Activated naive CD4-positive, alpha-beta T cell treated with anti-CD3 and anti-CD28 coated beads for 36 hours (primary cell): Measurements from ENCODE around the gene DBP. TPM values are rescaled to one million over a fixed set of nuclear protein-coding genes. Genes with fewer than 3 reads are reported as not detected.
"Not testable (repeated sequence)": the region's sequence is repeated elsewhere in the genome, so short reads cannot be mapped to it uniquely, and the experiment has no call there.

Experiments
- CTCF ChIA-PET: fragments of 350-600 bp; sonication (Branson Sonifier 250); formaldehyde crosslinking; loops from one replicate; lab custom pipeline; 2021; ENCODE audit warnings: antibody characterized with exemption; lab: Charles Lee
- DNase-seq: peaks from one replicate; pipeline ENCODE4 v3.0.0-alpha.2; 2020
- H3K27ac Mint-ChIP-seq: one replicate; pipeline ENCODE4 v1.8.0; 2021; ENCODE audit warnings: mild to moderate bottlenecking, mixed read lengths
- H3K27me3 Mint-ChIP-seq: one replicate; pipeline ENCODE4 v1.8.0; 2021; ENCODE audit warnings: low read depth, mixed read lengths
- H3K36me3 Mint-ChIP-seq: one replicate; pipeline ENCODE4 v1.8.0; 2021; ENCODE audit warnings: low read depth, mixed read lengths
- H3K4me1 Mint-ChIP-seq: one replicate; pipeline ENCODE4 v1.8.0; 2021; ENCODE audit warnings: low read depth, mixed read lengths
- H3K4me3 Mint-ChIP-seq: one replicate; pipeline ENCODE4 v1.8.0; 2021; ENCODE audit warnings: mild to moderate bottlenecking, moderate library complexity, mixed read lengths
- H3K9me3 Mint-ChIP-seq: one replicate; pipeline ENCODE4 v1.8.0; 2021; ENCODE audit warnings: mixed read lengths
- intact Hi-C: fragments of 100-400 bp; cut with micrococcal nuclease; formaldehyde crosslinking; loops from one replicate; pipeline ENCODE4 v1.15.1; 2023
- total RNA-seq, 2 experiments: library from RNA; stranded (reverse); gene quantifications; one replicate each; pipeline ENCODE4 v1.2.3, GENCODE V29; 2021

The DBP gene
- total RNA-seq, 2 experiments from 2014 or later, result 7.8 to 9.7 TPM

- intact Hi-C loops, result no loop called here
- Mint-ChIP-seq H3K27ac (no peak overlapping the region), H3K9me3 (no peaks in the 10 kb centered on the region), H3K27me3 (no peaks in the 10 kb centered on the region), H3K4me3 (no peak overlapping the region), H3K36me3 (no peaks in the 10 kb centered on the region), H3K4me1 (peaks cover 8% of the 10 kb centered on the region)
- no peak for DNase-seq
- CTCF ChIA-PET, result no interaction called here
These were observed 26.5 kb upstream of the DBP start for GRCh38 chr19:48663667-48664066.

DNA sequence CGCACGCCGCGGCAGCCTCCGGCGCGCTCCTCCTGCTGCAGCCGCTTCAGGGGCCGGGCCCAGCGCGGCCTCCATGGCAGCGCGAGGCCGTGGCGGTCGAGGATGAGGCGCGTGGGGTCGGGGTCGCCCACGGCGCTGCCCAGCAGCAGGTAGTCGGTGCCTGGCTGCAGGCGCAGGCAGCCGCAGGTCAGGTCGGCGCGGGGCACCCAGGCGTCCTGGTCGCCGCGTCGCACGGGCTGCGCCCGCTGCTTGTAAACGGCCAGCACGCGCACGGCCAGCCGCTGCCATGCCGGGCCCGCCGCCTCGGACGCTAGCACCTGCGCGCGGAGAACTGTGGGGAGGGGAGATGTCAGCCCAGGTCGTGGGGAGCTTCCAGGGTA, 24.5 kb upstream of the DBP start:
- CTCF ChIA-PET, result interaction anchor here (1.4 kb wide), 1 partner anchor 13 kb away, joined by 3 read pairs; no protein-coding TSS in a partner anchor

GRCh38 chr19:48660852-48661710, 23.9 kb upstream of the DBP start:
- peaks cover 8% of the 10 kb centered on the region for H3K4me1 Mint-ChIP-seq
- intact Hi-C loops, result no loop called here
- H3K36me3 Mint-ChIP-seq, result no peaks in the 10 kb centered on the region
- peak; percentile 87 for DNase-seq
- peak overlapping the region; percentile 38 for H3K4me3 Mint-ChIP-seq
- H3K27ac Mint-ChIP-seq, result peak overlapping the region; percentile 86
- H3K27me3 Mint-ChIP-seq, result no peaks in the 10 kb centered on the region
- CTCF ChIA-PET, result no interaction called here
- no peaks in the 10 kb centered on the region for H3K9me3 Mint-ChIP-seq

More for the DNA sequence above, 24.5 kb upstream of the DBP start:
- no peak overlapping the region for H3K4me3 Mint-ChIP-seq
- H3K27ac Mint-ChIP-seq, result no peak overlapping the region
- no peaks in the 10 kb centered on the region for H3K36me3 Mint-ChIP-seq
- no peak for DNase-seq
- intact Hi-C loops, result no loop called here
- H3K4me1 Mint-ChIP-seq, result peaks cover 8% of the 10 kb centered on the region
- no peaks in the 10 kb centered on the region for H3K9me3 Mint-ChIP-seq
- H3K27me3 Mint-ChIP-seq, result no peaks in the 10 kb centered on the region

DNA sequence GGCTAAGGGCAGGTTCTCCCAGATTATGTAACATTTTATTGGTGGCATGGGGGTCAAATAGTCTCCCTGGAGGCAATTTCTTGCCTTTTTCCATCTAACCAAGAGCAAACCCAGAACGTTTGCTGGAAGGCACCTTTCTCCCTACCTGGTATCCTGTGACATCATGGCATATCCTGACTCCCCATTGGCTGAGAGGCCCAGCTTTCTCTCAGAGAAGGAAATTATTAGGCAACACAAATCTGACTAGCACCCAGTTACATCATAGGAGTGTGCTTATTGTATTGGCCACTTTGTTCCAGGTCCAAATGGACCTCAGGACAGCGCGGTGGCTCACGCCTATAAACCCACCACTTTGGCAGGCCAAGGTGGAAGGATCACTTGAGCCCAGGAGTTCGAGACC, 22.6 kb upstream of the DBP start:
- no peaks in the 10 kb centered on the region for H3K9me3 Mint-ChIP-seq
- H3K27ac Mint-ChIP-seq, result no peak overlapping the region
- H3K4me3 Mint-ChIP-seq, result no peak overlapping the region
- no peak for DNase-seq
- peaks cover 8% of the 10 kb centered on the region for H3K4me1 Mint-ChIP-seq
- no peaks in the 10 kb centered on the region for H3K36me3 Mint-ChIP-seq
- H3K27me3 Mint-ChIP-seq, result no peaks in the 10 kb centered on the region
- intact Hi-C loops, result no loop called here
- CTCF ChIA-PET, result no interaction called here

- Mint-ChIP-seq H3K27me3 (no peaks in the 10 kb centered on the region), H3K36me3 (no peaks in the 10 kb centered on the region), H3K27ac (no peak overlapping the region), H3K4me1 (peaks cover 8% of the 10 kb centered on the region), H3K9me3 (no peaks in the 10 kb centered on the region), H3K4me3 (no peak overlapping the region)
- intact Hi-C loops, result no loop called here
- DNase-seq, result no peak
- CTCF ChIA-PET, result no interaction called here
These were observed 21.3 kb upstream of the DBP start for GRCh38 chr19:48658483-48658882.

GRCh38 chr19:48657828-48658227, 20.6 kb upstream of the DBP start:
- DNase-seq, H3K27me3 Mint-ChIP-seq, intact Hi-C loops, H3K4me1 Mint-ChIP-seq, H3K4me3 Mint-ChIP-seq, H3K27ac Mint-ChIP-seq, CTCF ChIA-PET, H3K9me3 Mint-ChIP-seq, H3K36me3 Mint-ChIP-seq: not testable (repeated sequence)

DNA sequence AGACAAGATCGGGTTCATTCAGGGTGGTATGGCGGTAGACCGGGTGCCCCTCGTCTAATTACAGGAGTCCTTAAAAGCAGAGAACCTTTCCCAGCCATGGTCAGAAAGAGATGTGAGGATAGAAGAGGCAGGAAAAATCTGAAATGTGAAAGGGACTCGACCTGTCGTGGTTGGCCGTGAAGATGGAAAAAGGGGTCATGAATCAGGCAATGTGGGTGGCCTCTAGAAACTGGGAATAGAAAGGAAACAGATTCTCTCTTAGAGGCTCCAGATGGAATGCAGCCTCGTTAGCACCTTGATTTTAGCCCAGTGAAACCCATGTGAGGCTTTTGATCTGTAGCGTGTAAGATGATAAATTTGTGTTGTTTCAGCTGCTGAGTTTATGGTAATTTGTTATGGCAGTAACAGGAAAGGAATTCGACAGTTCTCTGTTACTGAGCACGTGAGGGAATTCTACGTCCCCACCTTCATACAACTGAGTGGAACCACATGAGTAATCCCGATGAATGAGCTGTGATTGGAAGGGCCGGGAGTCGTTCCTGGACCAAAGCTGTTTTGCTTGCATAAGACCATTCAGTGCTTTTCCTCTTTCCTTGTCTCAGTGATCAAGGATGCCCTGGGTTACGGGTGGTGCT, 19.8 kb upstream of the DBP start:
- no peaks in the 10 kb centered on the region for H3K36me3 Mint-ChIP-seq
- H3K27ac Mint-ChIP-seq, result no peak overlapping the region
- intact Hi-C loops, result no loop called here
- no peak for DNase-seq
- H3K9me3 Mint-ChIP-seq, result no peaks in the 10 kb centered on the region
- CTCF ChIA-PET, result no interaction called here
- H3K4me3 Mint-ChIP-seq, result no peak overlapping the region
- no peaks in the 10 kb centered on the region for H3K27me3 Mint-ChIP-seq
- H3K4me1 Mint-ChIP-seq, result peaks cover 10% of the 10 kb centered on the region

DNA sequence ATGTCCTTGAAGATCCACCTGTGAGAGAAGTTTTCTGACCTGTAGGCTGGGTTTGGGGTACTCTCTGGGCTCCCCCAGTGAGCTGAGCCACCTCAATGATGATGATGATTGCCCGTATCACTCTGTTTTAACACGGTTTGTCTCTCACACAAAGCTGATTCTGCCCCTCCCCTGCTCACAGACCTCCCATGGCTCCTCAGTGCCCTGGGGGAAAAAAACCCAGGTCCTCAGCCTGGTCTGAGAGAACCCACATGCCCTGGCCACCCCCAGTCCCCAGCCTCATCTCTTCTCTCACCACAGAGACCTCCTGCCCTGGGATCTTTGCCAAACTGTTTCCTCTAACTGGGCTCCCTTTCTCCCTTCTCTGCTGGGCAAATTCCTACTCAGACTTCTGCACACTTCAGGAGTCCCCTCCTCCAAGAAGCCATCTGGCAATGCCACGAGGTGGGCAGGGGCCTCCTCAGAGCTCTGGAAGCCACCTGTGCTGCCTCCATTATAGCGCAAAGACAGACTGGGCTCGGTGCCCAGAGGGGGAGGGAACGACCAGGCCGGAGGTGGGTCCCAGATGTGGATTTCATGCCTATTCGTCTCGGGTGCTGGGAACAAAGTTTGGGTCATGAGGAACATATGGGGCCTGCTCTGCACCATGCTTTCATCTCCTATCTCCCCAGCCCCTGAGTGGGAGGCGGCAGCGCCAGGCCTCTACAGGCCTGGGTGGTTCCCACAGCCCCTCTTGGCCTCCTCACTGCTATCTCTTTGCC, 17.3 kb upstream of the DBP start:
- no peak overlapping the region for H3K27ac Mint-ChIP-seq
- H3K9me3 Mint-ChIP-seq, result no peaks in the 10 kb centered on the region
- no peak for DNase-seq
- CTCF ChIA-PET, result no interaction called here
- peaks cover 5% of the 10 kb centered on the region for H3K4me1 Mint-ChIP-seq
- intact Hi-C loops, result no loop called here
- H3K36me3 Mint-ChIP-seq, result no peaks in the 10 kb centered on the region
- H3K27me3 Mint-ChIP-seq, result no peaks in the 10 kb centered on the region
- no peak overlapping the region for H3K4me3 Mint-ChIP-seq

- H3K9me3 Mint-ChIP-seq, result no peaks in the 10 kb centered on the region
- no peaks in the 10 kb centered on the region for H3K36me3 Mint-ChIP-seq
- peaks cover 19% of the 10 kb centered on the region for H3K4me1 Mint-ChIP-seq
- intact Hi-C loops, result no loop called here
- CTCF ChIA-PET, result interaction anchor here (0.7 kb wide), 2 partner anchors 89 to 482 kb away, joined by 3 to 5 read pairs; no protein-coding TSS in a partner anchor
- no peak overlapping the region for H3K4me3 Mint-ChIP-seq
- no peak overlapping the region for H3K27ac Mint-ChIP-seq
- no peak for DNase-seq
- H3K27me3 Mint-ChIP-seq, result no peaks in the 10 kb centered on the region
These were observed 14.5 kb upstream of the DBP start for GRCh38 chr19:48651683-48652048.

DNA sequence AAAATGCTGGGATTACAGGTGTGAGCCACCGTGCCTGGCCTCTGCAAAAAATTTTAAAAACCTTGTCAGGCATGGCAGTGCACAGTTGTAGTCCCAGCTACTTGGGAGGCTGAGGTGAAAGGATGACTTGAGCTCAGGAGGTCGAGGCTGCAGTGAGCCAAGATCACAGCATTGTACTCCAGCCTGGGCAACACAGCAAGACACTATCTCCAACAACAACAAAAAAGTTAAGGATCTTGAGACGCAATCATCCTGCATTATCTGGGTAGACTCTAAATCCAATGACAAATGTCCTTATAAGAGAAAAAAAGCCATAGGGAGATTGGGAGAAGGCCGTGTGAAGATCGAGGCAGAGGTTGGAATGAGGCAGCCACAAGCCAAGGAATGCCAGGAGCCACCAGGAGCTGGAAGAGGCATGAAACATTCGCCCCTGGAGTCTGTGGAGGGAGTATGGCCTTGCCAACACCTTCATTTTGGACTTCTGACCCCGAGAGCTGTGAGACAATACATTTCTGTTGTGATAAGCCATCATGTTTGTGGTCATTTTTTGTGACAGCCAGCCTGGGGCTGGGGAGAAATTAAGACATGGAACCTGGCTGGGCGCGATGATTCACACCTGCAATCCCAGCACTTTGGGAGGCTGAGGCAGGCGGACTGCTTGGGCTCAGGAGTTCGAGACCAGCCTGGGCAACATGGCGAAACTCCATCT, 13.9 kb upstream of the DBP start:
- Mint-ChIP-seq H3K4me1 (peaks cover 19% of the 10 kb centered on the region), H3K9me3 (no peaks in the 10 kb centered on the region), H3K27ac (no peak overlapping the region), H3K36me3 (no peaks in the 10 kb centered on the region), H3K4me3 (no peak overlapping the region), H3K27me3 (no peaks in the 10 kb centered on the region)
- intact Hi-C loops, result no loop called here
- no peak for DNase-seq
- CTCF ChIA-PET, result interaction anchor here (0.7 kb wide), 2 partner anchors 90 to 483 kb away, joined by 3 to 5 read pairs; no protein-coding TSS in a partner anchor

- peak overlapping the region; percentile 27 for H3K27ac Mint-ChIP-seq
- no peak for DNase-seq
- H3K4me3 Mint-ChIP-seq, result no peak overlapping the region
- peaks cover 32% of the 10 kb centered on the region for H3K4me1 Mint-ChIP-seq
- H3K36me3 Mint-ChIP-seq, result no peaks in the 10 kb centered on the region
- no peaks in the 10 kb centered on the region for H3K9me3 Mint-ChIP-seq
- intact Hi-C loops, result loop anchor here (5.0 kb wide), 1 partner anchor 344 kb away; the partner anchor contains the start of genes GYS1 and RUVBL2
- CTCF ChIA-PET, result interaction anchor here (0.7 kb wide), 1 partner anchor 39 kb away, joined by 4 read pairs; no protein-coding TSS in a partner anchor
- no peaks in the 10 kb centered on the region for H3K27me3 Mint-ChIP-seq
These were observed 11.0 kb upstream of the DBP start for GRCh38 chr19:48648134-48648533.
